ENCODE measurements around the gene CLDN22. TPM values are rescaled to one million over a fixed set of nuclear protein-coding genes. Genes with fewer than 3 reads are reported as not detected.

The CLDN22 gene
- not detected in 5 replicates for total RNA-seq (2022; extraction: Qiagen RNA extraction)

GRCh38 chr4:183320211-183321059, at the start of gene CLDN22:
Gene CLDN22, minus strand, starts transcription at chr4:183320276. Its CDS starts 58 bp downstream, at chr4:183320218.

DNA sequence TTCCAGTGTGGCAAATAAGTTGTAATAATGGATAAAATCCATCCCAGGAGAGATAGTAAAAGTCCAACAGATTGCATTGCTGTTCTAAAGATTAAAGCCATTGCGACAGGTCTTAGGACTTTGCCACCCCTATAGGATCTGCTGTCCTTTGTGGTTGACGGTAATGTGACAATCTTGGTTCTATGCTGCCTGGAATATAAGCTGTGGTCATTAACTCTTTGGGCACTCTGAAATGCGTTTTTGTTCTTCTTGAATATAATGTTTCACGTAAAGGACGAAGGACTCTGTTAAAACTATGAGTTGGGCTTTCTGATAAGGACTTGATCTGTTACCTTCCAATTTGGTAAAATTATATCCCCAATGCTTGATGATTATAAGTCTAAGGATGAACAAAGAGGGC, 2.2 kb upstream of the CLDN22 start, which contains the start of gene CLDN24:
CLDN24 (minus strand) TSS at position 101 of the 400 bp plus-strand sequence; CDS start at position 101, 0 bp downstream.

Other genes with a start within 250 kb of the CLDN22 start
- gene WWC2, start 221.0 kb downstream of the CLDN22 start, total RNA-seq (2022; extraction: Qiagen RNA extraction) = 13.3 to 18.2 TPM (median 15.7 TPM) in 5 replicates
- not detected in 5 replicates for gene CLDN24, start 2.1 kb upstream of the CLDN22 start, total RNA-seq (2022; extraction: Qiagen RNA extraction)
- 9.5 to 10.1 TPM (median 10.1 TPM) in 5 replicates for gene CDKN2AIP, start 124.4 kb upstream of the CLDN22 start, total RNA-seq (2022; extraction: Qiagen RNA extraction)
- 8.8 to 10.5 TPM (median 9.4 TPM) in 5 replicates for gene ING2, start 184.8 kb upstream of the CLDN22 start, total RNA-seq (2022; extraction: Qiagen RNA extraction)

All from A549 treated with AZD2906 at 1 μM for 4 hours (cell line).